Fibroblast of skin of left biceps (primary cell): ENCODE data around the gene PPIG.
"Not testable (repeated sequence)": the region's sequence is repeated elsewhere in the genome, so short reads cannot be mapped to it uniquely, and the experiment has no call there.

ENCODE experiments used
- DNase-seq, 2 experiments: peaks; one replicate each; pipeline ENCODE4 v3.0.0-alpha.2; 2013; ENCODE audit warnings: low read depth in 2 of 2

Gene PPIG

DNA sequence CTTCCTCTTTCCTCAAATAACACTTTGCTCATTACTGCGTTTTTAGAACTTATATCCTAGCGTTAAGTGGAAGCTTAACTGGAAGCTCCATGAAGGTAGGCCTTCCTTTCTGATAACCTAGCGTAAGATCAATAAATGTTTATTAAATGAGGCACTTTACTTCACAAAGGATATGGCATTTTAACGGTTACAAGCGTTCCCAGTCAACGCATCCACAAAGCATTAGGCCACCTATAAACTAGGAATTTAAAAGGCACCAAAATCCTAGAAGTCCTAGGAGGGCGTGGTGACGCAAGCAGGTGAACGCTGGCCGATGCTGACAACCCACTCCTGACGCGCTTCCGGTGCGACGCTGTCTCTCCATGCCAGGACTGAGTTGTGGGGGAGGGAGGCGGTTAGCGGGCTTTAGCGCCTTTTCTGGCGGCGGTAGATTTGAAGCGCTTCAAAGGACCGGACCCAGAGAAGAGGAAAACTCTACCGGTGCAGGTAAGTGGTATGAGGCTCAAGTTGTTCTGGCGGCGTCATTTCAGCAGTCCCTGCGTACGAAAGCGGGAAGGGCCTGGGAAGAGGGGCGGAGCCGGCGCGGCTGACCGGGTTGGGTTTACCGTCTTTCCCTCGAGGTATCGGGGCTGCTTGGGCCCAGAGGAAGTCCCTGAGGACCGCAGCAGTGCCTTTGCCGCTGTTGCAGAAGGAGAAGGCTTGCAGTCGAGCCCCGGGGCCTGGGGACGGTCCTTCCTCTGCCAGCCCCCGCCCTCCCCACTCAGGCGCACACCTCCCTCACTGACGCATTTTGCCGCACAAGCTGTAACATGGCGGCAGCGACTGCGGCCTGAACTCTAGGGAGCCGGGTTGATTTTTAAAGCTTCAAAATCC is at the start of gene PPIG:
TSS of gene PPIG (plus strand) at position 347 of the 873 bp plus-strand sequence. CDS start 19,691 bp downstream, outside the sequence.
- DNase-seq = peak; percentile 70 to 73

GRCh38 chr2:169539460-169539859 is 44.7 kb upstream of the PPIG start:
- not testable (repeated sequence) for DNase-seq

DNA sequence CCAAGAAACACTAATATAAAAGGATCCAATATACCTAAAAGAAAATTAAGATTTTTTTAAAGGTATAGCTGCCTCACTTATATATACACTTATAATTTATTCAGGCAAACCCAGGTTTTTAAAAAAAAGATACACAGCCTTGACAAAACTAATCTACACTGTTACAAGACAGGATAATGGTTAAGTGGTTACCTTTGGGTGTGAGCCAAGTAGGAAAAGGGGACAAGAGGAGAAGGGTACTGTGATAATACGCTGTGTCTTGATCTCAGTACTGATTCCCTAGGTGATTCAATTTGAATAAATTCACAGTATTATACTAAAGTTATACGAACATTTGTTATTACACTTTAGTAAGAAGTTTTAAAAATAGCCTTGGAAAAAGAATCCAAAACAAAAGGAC is 44.0 kb upstream of the PPIG start:
- DNase-seq = no peak

GRCh38 chr2:169542433-169542832 is 41.7 kb upstream of the PPIG start:
- DNase-seq = no peak

DNA sequence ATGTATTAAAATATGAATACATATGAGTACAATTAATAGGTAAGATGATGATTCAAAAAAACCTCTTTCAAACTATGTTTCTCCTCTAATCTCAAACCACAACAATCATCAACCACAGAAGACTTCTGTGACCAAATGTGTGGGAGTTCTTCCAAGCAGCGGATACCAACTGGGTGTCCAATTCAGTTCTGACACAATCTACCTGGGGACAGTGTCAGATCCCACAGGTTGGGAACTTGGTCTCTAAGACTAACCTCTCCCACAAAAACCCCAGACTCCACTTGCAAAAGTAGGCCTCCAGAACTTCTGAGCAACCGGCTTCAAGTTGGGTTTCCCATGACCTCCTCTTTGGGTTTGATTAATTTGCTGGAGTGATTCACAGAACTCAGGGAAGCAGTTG is 37.4 kb upstream of the PPIG start:
- no peak for DNase-seq

GRCh38 chr2:169561364-169561763 is 22.8 kb upstream of the PPIG start:
- DNase-seq = no peak

DNA sequence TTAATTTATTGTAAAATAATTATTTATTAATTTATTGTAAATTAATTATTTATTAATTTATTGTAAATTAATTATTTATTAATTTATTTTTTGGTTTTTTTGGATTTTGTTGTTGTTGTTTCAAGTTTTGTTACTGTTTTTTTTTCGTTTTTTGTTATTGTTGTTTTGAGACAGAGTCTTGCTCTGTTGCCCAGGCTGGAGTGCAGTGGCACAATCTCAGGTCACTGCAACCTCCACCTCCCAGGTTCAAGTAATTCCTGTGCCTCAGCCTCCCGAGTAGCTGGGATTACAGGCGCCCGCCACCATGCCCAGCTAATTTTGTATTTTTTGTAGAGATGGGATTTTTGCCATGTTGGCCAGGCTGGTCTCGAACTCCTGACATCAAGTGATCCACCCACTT is 22.1 kb upstream of the PPIG start:
- not testable (repeated sequence) for DNase-seq

DNA sequence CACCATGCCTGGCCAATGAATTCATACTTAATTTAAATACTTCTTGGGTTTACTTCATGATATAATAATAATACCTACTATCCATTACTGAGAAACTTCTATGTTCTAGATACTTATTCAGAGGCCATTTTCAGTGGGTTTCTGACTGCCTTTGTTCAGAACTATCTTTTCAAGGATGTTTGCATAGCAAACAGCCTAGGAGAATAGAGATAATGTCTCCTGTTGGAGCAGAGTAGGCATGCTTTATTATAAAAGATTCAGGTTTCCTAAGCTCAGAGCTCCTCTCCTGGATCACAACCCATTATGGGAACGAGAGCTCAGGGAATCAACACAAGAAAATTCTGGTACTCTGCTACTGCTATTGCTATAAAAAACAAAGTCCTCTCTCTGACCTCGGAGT is 21.6 kb upstream of the PPIG start:
- no peak for DNase-seq

- DNase-seq = no peak
These were observed 18.5 kb upstream of the PPIG start for GRCh38 chr2:169565686-169566085.

- DNase-seq = no peak
These were observed 14.2 kb upstream of the PPIG start for GRCh38 chr2:169569948-169570347.

DNA sequence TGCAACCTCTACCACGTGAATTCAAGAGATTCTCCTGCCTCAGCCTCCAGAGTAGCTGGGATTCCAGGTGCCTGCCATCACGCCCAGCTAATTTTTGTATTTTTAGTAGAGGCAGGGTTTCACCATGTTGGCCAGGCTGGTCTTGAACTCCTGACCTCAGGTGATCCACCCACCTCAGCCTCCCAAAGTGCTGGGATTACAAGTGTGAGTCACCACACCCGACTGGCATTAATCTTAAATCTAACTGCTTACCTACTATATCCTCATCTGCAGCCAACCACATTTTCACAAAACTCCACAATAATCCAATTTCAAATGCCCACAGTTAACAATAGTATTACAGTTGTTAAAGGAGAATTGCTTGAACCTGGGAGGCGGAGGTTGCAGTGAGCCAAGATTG is 13.4 kb upstream of the PPIG start:
- not testable (repeated sequence) for DNase-seq

GRCh38 chr2:169571571-169571970 is 12.6 kb upstream of the PPIG start:
- DNase-seq = no peak

GRCh38 chr2:169572189-169572588 is 12.0 kb upstream of the PPIG start:
- DNase-seq = no peak

GRCh38 chr2:169572821-169573159 is 11.4 kb upstream of the PPIG start:
- no peak for DNase-seq

- peak; percentile 50 to 55 for DNase-seq
These were observed 10.8 kb upstream of the PPIG start, which contains the start of gene FASTKD1 for GRCh38 chr2:169573160-169573973. FASTKD1 (minus strand) TSS chr2:169573865; CDS start chr2:169572029, 1,836 bp downstream.

- DNase-seq = no peak
These were observed 10.2 kb upstream of the PPIG start for GRCh38 chr2:169573974-169574299.

DNA sequence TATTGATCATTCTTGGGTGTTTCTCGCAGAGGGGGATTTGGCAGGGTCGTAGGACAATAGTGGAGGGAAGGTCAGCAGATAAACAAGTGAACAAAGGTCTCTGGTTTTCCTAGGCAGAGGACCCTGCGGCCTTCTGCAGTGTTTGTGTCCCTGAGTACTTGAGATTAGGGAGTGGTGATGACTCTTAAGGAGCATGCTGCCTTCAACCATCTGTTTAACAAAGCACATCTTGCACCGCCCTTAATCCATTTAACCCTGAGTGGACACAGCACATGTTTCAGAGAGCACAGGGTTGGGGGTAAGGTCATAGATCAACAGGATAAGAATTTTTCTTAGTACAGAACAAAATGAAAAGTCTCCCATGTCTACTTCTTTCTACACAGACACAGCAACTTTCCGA is 9.6 kb upstream of the PPIG start:
- DNase-seq = not testable (repeated sequence)

DNA sequence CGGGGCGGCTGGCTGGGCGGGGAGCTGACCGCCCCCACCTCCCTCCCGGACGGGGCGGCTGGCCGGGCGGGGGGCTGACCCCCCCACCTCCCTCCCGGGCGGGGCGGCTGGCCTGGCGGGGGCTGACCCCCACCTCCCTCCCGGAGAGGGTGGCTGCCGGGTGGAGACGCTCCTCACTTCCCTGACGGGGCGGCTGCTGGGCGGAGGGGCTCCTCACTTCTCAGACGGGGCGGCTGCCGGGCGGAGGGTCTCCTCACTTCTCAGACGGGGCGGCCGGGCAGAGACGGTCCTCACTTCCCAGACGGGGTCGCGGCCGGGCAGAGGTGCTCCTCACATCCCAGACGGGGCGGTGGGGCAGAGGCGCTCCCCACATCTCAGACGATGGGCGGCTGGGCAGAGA is 8.9 kb upstream of the PPIG start:
- DNase-seq = not testable (repeated sequence)

GRCh38 chr2:169579044-169579443 is 5.1 kb upstream of the PPIG start:
- DNase-seq = no peak

DNA sequence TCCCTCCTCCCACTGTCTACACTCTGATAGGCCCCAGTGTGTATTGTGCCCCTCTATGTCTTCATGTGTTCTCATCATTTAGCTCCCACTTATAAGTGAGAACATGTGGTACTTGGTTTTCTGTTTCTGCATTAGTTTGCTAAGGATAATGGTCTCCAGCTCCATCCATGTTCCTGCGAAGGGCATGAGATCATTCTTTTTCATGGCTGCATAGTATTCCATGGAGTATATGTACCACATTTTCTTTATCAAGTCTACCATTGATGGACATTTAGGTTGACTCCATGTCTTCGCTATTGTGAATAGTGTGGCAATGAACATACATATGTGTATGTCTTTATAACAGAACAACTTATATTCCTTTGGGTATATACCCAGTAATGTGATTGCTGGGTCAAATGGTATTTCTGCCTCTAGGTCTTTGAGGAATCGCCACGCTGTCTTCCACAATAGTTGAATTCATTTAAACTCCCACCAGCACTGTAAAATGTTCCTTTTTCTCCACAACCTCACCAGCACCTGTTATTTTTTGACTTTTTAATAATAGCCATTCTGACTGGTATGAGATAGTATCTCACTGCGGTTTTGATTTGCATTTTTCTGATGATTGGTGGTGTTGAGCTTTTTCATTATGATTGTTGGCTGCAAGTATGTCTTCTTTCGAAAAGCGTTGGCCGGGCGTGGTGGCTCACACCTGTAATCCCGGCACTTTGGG is 1.4 kb upstream of the PPIG start:
- not testable (repeated sequence) for DNase-seq

- no peak for DNase-seq
These were observed 633 bp upstream of the PPIG start for GRCh38 chr2:169583518-169583917.

DNA sequence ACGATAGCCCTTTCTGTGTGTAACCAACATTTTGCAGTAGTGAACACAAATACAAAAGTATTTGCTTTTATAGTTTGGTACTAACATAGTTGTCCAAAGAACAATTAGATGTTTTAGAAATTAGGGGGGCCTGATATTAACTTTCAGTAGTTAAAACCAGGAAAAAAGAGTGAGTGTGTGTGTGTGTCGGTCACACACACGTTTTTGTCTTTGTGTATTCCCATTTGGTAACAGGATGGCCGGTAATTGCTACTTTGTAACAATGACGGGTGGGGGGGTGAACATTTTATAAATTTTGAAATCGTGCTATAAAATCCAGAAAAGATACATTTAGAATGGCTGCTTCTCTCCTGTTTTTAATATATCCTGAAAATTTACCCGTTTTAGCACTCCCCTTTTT is 1.5 kb downstream of the PPIG start:
- no peak for DNase-seq
